ENCODE data around the gene OR5K4.

Gene OR5K4

GRCh38 chr3:98398513-98398912, 44.9 kb downstream of the OR5K4 start:
- no peak for TF ChIP-seq CTCF (IDR thresholded peaks at IDR 0.05; ENCODE audit: poor library complexity, severe bottlenecking)
- Histone ChIP-seq H3K36me3 (ENCODE audit: low read depth) (no peaks in the 10 kb centered on the region), H3K27me3 (ENCODE audit: insufficient read depth, poor library complexity, severe bottlenecking) (no peaks in the 10 kb centered on the region), H3K27ac (ENCODE audit: poor library complexity, severe bottlenecking) (no peak overlapping the region), H3K9me3 (ENCODE audit: severe bottlenecking) (peaks cover 6% of the 10 kb centered on the region), H3K4me3 (ENCODE audit: severe bottlenecking) (no peak overlapping the region), H3K4me1 (ENCODE audit: insufficient read depth, poor library complexity, severe bottlenecking) (no peaks in the 10 kb centered on the region)
- ATAC-seq (ENCODE audit: low read depth): no peak
- DNase-seq (ENCODE audit: low spot score): no peak

- H3K4me1 ChIP-seq (ENCODE audit: insufficient read depth, poor library complexity, severe bottlenecking): no peaks in the 10 kb centered on the region
- H3K9me3 ChIP-seq (ENCODE audit: severe bottlenecking): peaks cover 6% of the 10 kb centered on the region
- ATAC-seq (ENCODE audit: low read depth) (no peak), DNase-seq (ENCODE audit: low spot score) (no peak)
- no peak overlapping the region for H3K27ac ChIP-seq (ENCODE audit: poor library complexity, severe bottlenecking)
- H3K4me3 ChIP-seq (ENCODE audit: severe bottlenecking): no peak overlapping the region
- no peaks in the 10 kb centered on the region for H3K36me3 ChIP-seq (ENCODE audit: low read depth)
- no peak for TF ChIP-seq CTCF (IDR thresholded peaks at IDR 0.05; ENCODE audit: poor library complexity, severe bottlenecking)
- no peaks in the 10 kb centered on the region for H3K27me3 ChIP-seq (ENCODE audit: insufficient read depth, poor library complexity, severe bottlenecking)
Measured at GRCh38 chr3:98402507-98402906, 48.9 kb downstream of the OR5K4 start.

- Histone ChIP-seq H3K36me3 (ENCODE audit: low read depth) (no peaks in the 10 kb centered on the region), H3K27me3 (ENCODE audit: insufficient read depth, poor library complexity, severe bottlenecking) (no peaks in the 10 kb centered on the region), H3K27ac (ENCODE audit: poor library complexity, severe bottlenecking) (no peak overlapping the region), H3K9me3 (ENCODE audit: severe bottlenecking) (no peaks in the 10 kb centered on the region), H3K4me3 (ENCODE audit: severe bottlenecking) (no peak overlapping the region), H3K4me1 (ENCODE audit: insufficient read depth, poor library complexity, severe bottlenecking) (no peaks in the 10 kb centered on the region)
- no peak for TF ChIP-seq CTCF (IDR thresholded peaks at IDR 0.05; ENCODE audit: poor library complexity, severe bottlenecking)
- DNase-seq (ENCODE audit: low spot score) (no peak), ATAC-seq (ENCODE audit: low read depth) (no peak)
Measured at GRCh38 chr3:98404010-98404409, 50.4 kb downstream of the OR5K4 start.

Data from RWPE2 (cell line).